Stimulated activated CD8-positive, alpha-beta memory T cell treated with anti-CD3 and anti-CD28 coated beads, Interleukin-7, amount 100 ng/mL, for 1 hour (primary cell): ENCODE data around the gene RHCG.

Experiments used
- DNase-seq, 2 donors: peaks; one replicate each; pipeline ENCODE4 v3.0.0-alpha.2; 2020; ENCODE audit warnings: low read depth in 2 of 2

RHCG gene

DNA sequence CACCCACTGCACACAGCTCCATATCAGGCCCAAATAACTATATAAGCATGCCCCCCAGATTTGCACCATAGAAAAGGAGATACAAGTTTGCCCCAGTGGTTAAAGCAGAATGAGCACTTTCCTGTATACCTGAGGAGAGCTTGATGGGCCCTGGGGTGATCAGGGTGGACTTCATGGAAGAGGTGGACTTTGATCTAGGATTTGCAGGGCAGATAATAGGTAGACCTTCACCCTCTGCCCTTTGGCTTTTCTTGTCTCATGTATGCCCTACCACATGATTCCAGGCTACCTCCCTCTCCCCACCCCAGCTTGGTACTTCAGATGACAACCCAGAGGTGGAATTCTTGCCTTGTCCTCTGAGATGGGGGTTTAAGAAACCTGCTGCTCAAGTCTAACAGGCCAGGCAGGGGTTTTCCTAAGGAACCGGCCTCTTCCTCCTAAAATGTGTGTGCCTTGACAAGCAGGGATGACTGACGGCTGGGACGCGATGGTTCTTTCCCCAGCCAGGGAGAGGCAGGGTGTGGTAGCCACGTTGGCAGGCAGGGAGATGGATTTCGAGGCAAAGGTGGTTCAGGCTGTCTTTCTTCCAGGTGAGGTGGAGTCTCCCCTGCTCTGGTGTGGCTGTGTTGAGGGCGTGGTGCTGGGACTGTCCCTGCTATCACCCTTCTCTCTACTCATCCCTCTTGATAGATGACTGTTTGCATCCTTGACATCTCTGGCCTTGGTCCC, 6.6 kb upstream of the RHCG start:
- no peak for DNase-seq

DNA sequence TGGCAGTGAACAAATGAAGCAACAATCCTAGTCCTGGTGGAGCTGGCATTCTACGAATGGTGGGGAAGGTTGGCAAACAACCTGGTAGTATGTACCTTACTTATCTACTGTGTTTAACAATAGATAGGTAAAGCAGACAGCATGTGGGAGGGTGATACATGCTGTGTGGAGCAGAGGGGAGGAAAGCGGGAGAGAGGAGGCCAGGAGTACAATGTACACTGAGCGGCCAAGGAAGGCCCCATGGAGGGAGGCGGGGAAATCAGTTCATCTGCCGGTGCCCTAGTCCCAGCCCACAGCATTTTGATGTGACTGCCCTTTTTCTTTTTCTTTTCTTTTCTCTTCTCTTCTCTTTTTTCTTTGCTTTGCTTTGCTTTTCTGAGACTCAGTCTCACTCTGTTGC, 5.3 kb upstream of the RHCG start:
- DNase-seq, result no peak

- no peak for DNase-seq
Observed at GRCh38 chr15:89500397-89501270, 4.3 kb upstream of the RHCG start.

DNA sequence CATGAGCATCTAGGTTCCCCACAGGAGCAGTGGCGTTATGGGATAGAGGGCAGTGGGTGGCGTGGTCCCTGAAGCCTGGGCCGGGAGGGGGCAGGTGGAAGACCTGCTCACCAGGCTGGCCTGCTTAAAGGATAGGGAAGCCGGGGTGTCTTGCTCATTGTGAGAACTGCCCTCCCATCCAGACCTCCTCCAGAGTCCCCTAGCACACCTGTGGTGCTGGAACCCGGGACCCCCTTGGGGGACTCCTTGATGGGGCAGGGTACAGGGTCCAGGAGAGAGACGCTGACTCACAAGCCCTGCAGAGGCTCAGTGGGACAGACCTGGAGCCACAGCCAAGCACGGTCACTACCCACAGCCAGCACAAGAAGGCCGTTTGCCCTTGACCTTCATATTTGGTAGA, 2.8 kb upstream of the RHCG start:
- no peak for DNase-seq

DNA sequence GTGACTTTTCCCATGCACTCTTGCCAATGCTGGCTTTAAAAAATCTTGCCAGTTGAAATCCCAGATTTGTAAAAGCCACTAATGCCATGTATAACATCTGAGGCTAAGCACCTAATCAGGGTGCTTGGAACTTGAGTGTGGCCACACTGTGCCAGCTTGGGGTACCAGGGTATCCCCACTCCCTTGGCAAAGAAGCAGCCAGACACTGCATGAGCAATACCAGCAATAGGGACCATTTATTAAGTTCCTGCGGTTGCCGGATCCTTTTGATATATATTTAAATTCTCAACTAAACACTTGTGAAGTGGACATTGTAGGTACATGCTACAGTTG, 2.2 kb upstream of the RHCG start:
- DNase-seq, result no peak

DNA sequence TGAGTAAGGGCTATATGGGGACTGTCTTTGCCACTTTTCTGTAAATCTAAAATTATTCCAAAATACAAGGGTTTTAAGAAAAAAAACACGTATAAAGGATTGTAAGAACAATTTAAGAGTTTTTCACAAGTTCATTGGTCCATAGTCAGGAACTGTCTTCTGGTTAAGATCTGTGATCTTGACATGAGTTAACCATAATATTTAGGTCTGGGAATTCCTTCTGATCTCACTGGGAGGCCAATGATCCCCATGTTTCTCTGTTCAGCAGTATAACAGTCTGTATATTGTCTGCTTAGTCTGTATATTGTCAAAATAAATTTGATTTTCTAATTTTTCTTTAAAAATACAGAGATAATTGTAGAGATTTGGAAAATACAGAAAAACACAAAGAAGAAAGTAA, 848 bp upstream of the RHCG start:
- no peak for DNase-seq

GRCh38 chr15:89495638-89496145, 691 bp downstream of the RHCG start:
- no peak for DNase-seq

DNA sequence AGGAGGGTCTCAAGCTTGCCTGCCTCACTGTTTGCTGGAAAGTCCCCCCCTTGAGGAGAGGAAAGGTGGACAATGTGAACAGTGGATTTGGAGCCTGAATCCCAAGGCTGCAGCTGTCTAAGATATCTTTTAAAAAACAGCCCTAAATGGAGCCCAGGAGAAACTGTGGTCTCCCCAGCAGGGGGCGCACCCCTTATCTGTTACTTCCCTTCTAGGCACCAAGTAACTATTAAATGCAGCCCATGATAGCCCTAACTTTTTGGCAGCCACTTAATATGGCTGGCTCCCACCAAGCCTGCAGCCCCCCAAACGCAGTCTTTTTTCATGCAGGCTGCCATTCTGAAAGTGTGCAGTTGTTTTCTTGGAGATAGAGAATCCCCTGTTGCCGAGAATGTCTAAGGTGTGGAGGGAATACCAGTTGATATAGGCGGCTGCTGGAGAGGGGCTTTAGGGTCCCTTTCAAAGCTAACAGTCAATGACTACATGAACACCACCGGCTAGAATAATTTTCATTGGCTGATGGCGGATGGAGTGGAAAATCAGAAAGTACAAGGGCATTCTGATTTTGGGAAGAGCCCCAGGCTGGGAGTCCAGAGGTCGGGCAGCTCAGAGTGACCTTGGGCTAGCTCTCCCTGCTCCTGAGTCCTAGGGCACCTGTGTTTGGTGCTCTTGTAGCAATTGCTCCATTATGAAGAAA, 1.3 kb downstream of the RHCG start:
- DNase-seq, result no peak

GRCh38 chr15:89494031-89494430, 2.4 kb downstream of the RHCG start:
- DNase-seq, result no peak

GRCh38 chr15:89492934-89493631, 3.3 kb downstream of the RHCG start:
- DNase-seq, result no peak

GRCh38 chr15:89492111-89492641, 4.2 kb downstream of the RHCG start:
- DNase-seq, result no peak

GRCh38 chr15:89490814-89491315, 5.5 kb downstream of the RHCG start:
- DNase-seq, result no peak

GRCh38 chr15:89490081-89490813, 6.1 kb downstream of the RHCG start:
- no peak for DNase-seq

DNA sequence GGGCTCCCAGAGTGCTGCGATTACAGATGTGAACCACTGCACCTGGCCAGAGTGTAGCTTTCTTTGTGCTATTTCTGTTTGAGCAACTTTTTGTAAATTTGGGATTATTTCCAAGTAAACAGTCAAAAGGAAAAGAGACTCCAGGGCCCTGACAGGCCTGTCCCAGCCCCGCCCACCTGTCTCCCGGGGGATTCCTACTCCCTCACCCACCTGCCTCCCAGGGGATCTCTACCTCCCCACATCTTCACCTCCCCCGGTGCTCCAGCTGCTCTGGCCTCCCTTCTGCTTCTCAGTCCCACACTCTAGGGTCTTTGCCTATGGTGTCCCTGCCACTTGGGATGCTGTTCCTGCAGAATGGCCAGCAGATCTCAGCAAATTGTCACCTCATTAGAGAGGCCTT, 7.0 kb downstream of the RHCG start:
- no peak for DNase-seq

DNA sequence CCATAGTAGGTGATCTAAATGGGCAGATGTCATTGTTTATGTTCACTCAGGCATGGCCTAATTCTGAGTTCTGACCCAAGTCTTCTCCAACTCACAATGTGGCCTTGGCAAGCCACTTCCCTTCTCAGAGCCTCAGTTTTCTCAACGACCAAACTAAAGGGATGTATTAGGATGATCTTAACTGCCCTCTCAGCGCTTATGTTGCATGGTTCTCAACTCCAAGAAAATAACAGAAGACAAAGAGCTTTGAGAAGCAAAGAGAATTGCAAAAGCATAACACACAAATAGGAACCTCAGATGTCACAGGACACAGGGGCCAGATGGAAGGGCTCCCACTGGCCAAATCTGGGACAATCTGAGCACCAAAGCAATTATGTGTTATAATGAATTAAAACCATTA, 8.6 kb downstream of the RHCG start:
- no peak for DNase-seq

DNA sequence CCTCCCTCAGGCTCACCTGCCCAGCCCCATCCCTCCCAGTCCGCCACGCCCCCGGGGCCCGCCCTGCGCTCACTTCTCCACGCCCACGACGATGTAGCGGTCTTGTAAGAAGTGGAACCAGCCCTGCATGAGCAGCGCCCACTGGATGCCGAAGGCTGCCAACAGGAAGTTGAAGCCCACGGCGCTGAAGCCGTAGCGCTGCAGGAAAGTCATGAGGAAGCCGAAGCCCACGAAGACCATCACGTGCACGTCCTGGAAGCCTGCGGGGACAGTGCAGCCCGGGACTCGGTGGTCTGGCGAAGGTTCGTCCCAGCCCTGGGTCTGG, 9.7 kb downstream of the RHCG start:
- DNase-seq, result no peak

DNA sequence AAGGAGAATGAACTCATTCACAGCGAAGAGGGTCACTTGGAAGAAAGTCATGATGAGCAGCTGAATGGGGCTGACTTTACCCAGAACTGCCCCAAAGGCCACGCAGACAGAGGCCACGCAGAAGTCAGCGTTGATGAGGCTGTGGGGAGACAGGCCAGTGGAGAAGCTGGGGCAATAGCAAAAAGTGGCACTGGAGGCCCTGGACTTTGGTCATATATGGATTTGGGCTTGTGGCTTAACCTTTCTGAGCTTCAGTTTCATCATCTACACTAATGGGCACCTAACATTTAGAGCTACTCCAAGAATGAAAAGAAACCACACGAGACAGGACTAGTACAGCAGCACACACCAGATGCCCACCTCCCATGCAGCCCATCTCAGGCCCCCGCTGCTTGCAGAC, 13.3 kb downstream of the RHCG start:
- DNase-seq, result no peak

- DNase-seq, result no peak
Observed at GRCh38 chr15:89482139-89482538, 14.2 kb downstream of the RHCG start.

DNA sequence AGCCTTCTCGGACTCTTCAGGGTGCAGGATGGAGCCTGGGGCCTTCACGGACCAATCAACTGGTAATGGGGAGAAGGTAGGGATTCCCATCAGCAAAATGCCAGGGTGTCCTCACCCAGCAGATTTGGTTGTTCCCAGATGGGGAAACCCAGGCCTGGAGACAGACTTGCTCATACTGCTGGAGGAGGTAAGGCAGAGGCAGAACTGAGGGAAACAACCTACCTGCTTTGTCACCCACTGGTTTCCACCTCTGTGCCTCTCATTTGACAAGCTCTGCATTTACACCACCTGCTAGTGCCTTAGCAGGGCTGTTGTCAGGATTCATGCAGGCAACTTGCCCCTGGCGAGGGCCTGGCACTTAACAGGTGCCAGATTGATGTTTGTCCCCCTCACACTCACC, 15.9 kb downstream of the RHCG start:
- DNase-seq, result no peak

DNA sequence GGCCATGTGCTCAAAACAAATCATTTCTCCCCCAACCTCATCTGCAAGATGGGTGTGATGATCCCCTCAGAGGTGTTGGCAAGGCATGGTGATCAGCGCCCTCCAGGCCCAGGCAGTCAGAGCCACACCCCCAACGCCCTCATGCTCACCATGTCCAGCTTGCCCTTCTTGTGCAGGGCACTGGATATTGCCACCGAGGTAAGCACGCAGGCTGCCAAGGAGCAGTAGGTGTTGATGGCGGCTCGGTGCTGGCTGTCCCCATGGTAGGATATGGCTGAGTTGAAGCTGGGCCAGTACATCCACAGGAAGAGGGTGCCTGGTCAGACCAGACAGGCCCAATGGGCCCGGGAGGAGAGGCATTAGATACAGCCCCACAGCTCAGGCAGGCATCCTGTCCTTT, 17.2 kb downstream of the RHCG start:
- DNase-seq, result no peak
